Measurements from ENCODE around the gene COPG1.

GRCh38 chr3:129211345-129211744, 38.1 kb upstream of the COPG1 start:
- no peak for TF ChIP-seq PRDM15 (CRISPR knock-in tag; IDR thresholded peaks at IDR 0.05)
- TF ChIP-seq, protein P1, sequence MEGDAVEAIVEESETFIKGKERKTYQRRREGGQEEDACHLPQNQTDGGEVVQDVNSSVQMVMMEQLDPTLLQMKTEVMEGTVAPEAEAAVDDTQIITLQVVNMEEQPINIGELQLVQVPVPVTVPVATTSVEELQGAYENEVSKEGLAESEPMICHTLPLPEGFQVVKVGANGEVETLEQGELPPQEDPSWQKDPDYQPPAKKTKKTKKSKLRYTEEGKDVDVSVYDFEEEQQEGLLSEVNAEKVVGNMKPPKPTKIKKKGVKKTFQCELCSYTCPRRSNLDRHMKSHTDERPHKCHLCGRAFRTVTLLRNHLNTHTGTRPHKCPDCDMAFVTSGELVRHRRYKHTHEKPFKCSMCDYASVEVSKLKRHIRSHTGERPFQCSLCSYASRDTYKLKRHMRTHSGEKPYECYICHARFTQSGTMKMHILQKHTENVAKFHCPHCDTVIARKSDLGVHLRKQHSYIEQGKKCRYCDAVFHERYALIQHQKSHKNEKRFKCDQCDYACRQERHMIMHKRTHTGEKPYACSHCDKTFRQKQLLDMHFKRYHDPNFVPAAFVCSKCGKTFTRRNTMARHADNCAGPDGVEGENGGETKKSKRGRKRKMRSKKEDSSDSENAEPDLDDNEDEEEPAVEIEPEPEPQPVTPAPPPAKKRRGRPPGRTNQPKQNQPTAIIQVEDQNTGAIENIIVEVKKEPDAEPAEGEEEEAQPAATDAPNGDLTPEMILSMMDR (IDR thresholded peaks at IDR 0.05): no peak
- no peak for TF ChIP-seq ZBTB21 (CRISPR knock-in tag; IDR thresholded peaks at IDR 0.05; ENCODE audit: borderline replicate concordance)
- TF ChIP-seq, protein P2, sequence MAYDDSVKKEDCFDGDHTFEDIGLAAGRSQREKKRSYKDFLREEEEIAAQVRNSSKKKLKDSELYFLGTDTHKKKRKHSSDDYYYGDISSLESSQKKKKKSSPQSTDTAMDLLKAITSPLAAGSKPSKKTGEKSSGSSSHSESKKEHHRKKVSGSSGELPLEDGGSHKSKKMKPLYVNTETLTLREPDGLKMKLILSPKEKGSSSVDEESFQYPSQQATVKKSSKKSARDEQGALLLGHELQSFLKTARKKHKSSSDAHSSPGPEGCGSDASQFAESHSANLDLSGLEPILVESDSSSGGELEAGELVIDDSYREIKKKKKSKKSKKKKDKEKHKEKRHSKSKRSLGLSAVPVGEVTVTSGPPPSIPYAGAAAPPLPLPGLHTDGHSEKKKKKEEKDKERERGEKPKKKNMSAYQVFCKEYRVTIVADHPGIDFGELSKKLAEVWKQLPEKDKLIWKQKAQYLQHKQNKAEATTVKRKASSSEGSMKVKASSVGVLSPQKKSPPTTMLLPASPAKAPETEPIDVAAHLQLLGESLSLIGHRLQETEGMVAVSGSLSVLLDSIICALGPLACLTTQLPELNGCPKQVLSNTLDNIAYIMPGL (CRISPR knock-in tag; IDR thresholded peaks at IDR 0.05): no peak
- no peak for TF ChIP-seq NR2C2 (CRISPR knock-in tag; IDR thresholded peaks at IDR 0.05)
- TF ChIP-seq ZNF512 (CRISPR knock-in tag; IDR thresholded peaks at IDR 0.05; ENCODE audit: borderline replicate concordance): no peak
